Urinary bladder (tissue), 4 donors: Measurements from ENCODE around the gene CCDC178. TPM values are rescaled to one million over a fixed set of nuclear protein-coding genes. Genes with fewer than 3 reads are reported as not detected.

Experiments used
- DNase-seq: peaks from one replicate; pipeline ENCODE4 v3.0.0-alpha.2; 2015; ENCODE audit errors: extremely low spot score
- H3K27ac ChIP-seq: one replicate; pipeline ENCODE4 v1.5.1; 2013; ENCODE audit warnings: low read depth, mild to moderate bottlenecking, moderate library complexity
- H3K36me3 ChIP-seq: one replicate; pipeline ENCODE4 v1.6.1; 2013; ENCODE audit warnings: mild to moderate bottlenecking, moderate library complexity; ENCODE audit not compliant: insufficient read depth
- H3K4me1 ChIP-seq: one replicate; pipeline ENCODE4 v1.6.1; 2013; ENCODE audit warnings: mild to moderate bottlenecking, moderate library complexity; ENCODE audit not compliant: insufficient read depth
- H3K4me3 ChIP-seq: one replicate; pipeline ENCODE4 v1.5.1; 2013; ENCODE audit warnings: low read depth, low read length
- WGBS: extraction: QIAGEN DNeasy Blood & Tissue Kit; methylation state at CpG from one replicate; pipeline ENCODE4 v1.1.7; 2013; 5-methylcytosine and 5-hydroxymethylcytosine counted together
- polyA plus RNA-seq: library from polyadenylated mRNA; stranded (reverse); fragments of 200-250 nt; gene quantifications from one replicate; pipeline ENCODE4 v1.2.3, GENCODE V29; 2013
- total RNA-seq: library from RNA; depleted of rRNA; stranded (reverse); fragments of >200 nt; gene quantifications from one replicate; pipeline ENCODE4 v1.2.3, GENCODE V29; 2014
- donor health status: healthy with polysubstance abuse.
- donor health status: healthy.

The CCDC178 gene
- total and polyA plus RNA-seq, 2 donors, result 1.5 to 3.1 TPM

- Histone ChIP-seq H3K4me3 (no peak overlapping the region), H3K36me3 (no peaks in the 10 kb centered on the region), H3K27ac (no peak overlapping the region), H3K4me1 (no peaks in the 10 kb centered on the region)
- no peak for DNase-seq
- 84% methylated on average over 1 of the region's 1 CpG for WGBS
These were observed 325.8 kb downstream of the CCDC178 start for GRCh38 chr18:33114749-33115148.

GRCh38 chr18:33113416-33113815 is 327.1 kb downstream of the CCDC178 start:
- 71% methylated on average over 1 of the region's 1 CpG for WGBS
- Histone ChIP-seq H3K4me1 (no peaks in the 10 kb centered on the region), H3K27ac (no peak overlapping the region), H3K4me3 (no peak overlapping the region), H3K36me3 (no peaks in the 10 kb centered on the region)
- no peak for DNase-seq

- Histone ChIP-seq H3K4me1 (no peaks in the 10 kb centered on the region), H3K4me3 (no peak overlapping the region), H3K36me3 (no peaks in the 10 kb centered on the region), H3K27ac (no peak overlapping the region)
- no peak for DNase-seq
These were observed 333.0 kb downstream of the CCDC178 start for GRCh38 chr18:33107511-33107910.

- H3K27ac ChIP-seq, result no peak overlapping the region
- no peak for DNase-seq
- no peak overlapping the region for H3K4me3 ChIP-seq
- H3K36me3 ChIP-seq, result no peaks in the 10 kb centered on the region
- H3K4me1 ChIP-seq, result no peaks in the 10 kb centered on the region
- 87% methylated on average over 3 of the region's 3 CpGs for WGBS
These were observed 339.2 kb downstream of the CCDC178 start for GRCh38 chr18:33101316-33101715.

- 80% methylated on average over 3 of the region's 3 CpGs for WGBS
- no peak overlapping the region for H3K4me3 ChIP-seq
- DNase-seq, result no peak
- H3K36me3 ChIP-seq, result no peaks in the 10 kb centered on the region
- H3K27ac ChIP-seq, result no peak overlapping the region
- H3K4me1 ChIP-seq, result no peaks in the 10 kb centered on the region
These were observed 340.9 kb downstream of the CCDC178 start for GRCh38 chr18:33099626-33100025.

GRCh38 chr18:33097126-33097525 is 343.4 kb downstream of the CCDC178 start:
- Histone ChIP-seq H3K4me3 (no peak overlapping the region), H3K4me1 (no peaks in the 10 kb centered on the region), H3K27ac (no peak overlapping the region), H3K36me3 (no peaks in the 10 kb centered on the region)
- no peak for DNase-seq
- 93% methylated on average over 3 of the region's 3 CpGs for WGBS

- Histone ChIP-seq H3K4me3 (no peak overlapping the region), H3K4me1 (no peaks in the 10 kb centered on the region), H3K36me3 (no peaks in the 10 kb centered on the region), H3K27ac (no peak overlapping the region)
- DNase-seq, result no peak
- WGBS, result 70% methylated on average over 4 of the region's 4 CpGs
These were observed 350.1 kb downstream of the CCDC178 start for GRCh38 chr18:33090461-33090860.

GRCh38 chr18:33076601-33077000 is 363.9 kb downstream of the CCDC178 start:
- 55% methylated on average over 2 of the region's 2 CpGs for WGBS

GRCh38 chr18:33074125-33074524 is 366.4 kb downstream of the CCDC178 start:
- no peaks in the 10 kb centered on the region for H3K4me1 ChIP-seq
- no peaks in the 10 kb centered on the region for H3K36me3 ChIP-seq
- WGBS, result 94% methylated on average over 3 of the region's 3 CpGs
- DNase-seq, result no peak
- no peak overlapping the region for H3K4me3 ChIP-seq
- H3K27ac ChIP-seq, result no peak overlapping the region

More at GRCh38 chr18:33076601-33077000, 363.9 kb downstream of the CCDC178 start:
- no peaks in the 10 kb centered on the region for H3K4me1 ChIP-seq
- no peak overlapping the region for H3K4me3 ChIP-seq
- no peak for DNase-seq
- no peak overlapping the region for H3K27ac ChIP-seq
- no peaks in the 10 kb centered on the region for H3K36me3 ChIP-seq

GRCh38 chr18:33062834-33063364 is 377.6 kb downstream of the CCDC178 start:
- H3K36me3 ChIP-seq, result no peaks in the 10 kb centered on the region
- DNase-seq, result no peak
- no peaks in the 10 kb centered on the region for H3K4me1 ChIP-seq
- 95% methylated on average over 6 of the region's 6 CpGs for WGBS
- H3K4me3 ChIP-seq, result no peak overlapping the region
- H3K27ac ChIP-seq, result no peak overlapping the region

- Histone ChIP-seq H3K36me3 (no peaks in the 10 kb centered on the region), H3K4me1 (no peaks in the 10 kb centered on the region), H3K4me3 (no peak overlapping the region), H3K27ac (no peak overlapping the region)
- 57% methylated on average over 2 of the region's 2 CpGs for WGBS
- no peak for DNase-seq
These were observed 387.6 kb downstream of the CCDC178 start for GRCh38 chr18:33052886-33053285.

- no peak overlapping the region for H3K4me3 ChIP-seq
These were observed 389.1 kb downstream of the CCDC178 start for GRCh38 chr18:33051407-33051806.

GRCh38 chr18:33040213-33040612 is 400.3 kb downstream of the CCDC178 start:
- H3K27ac ChIP-seq, result no peak overlapping the region
- no peak overlapping the region for H3K4me3 ChIP-seq
- H3K4me1 ChIP-seq, result no peaks in the 10 kb centered on the region
- DNase-seq, result no peak
- H3K36me3 ChIP-seq, result no peaks in the 10 kb centered on the region

More at GRCh38 chr18:33051407-33051806, 389.1 kb downstream of the CCDC178 start:
- no peak for DNase-seq
- no peaks in the 10 kb centered on the region for H3K36me3 ChIP-seq
- no peaks in the 10 kb centered on the region for H3K4me1 ChIP-seq
- 41% methylated on average over 5 of the region's 5 CpGs for WGBS
- H3K27ac ChIP-seq, result no peak overlapping the region

- DNase-seq, result no peak
- no peak overlapping the region for H3K4me3 ChIP-seq
- H3K36me3 ChIP-seq, result no peaks in the 10 kb centered on the region
- no peak overlapping the region for H3K27ac ChIP-seq
- no peaks in the 10 kb centered on the region for H3K4me1 ChIP-seq
These were observed 405.6 kb downstream of the CCDC178 start for GRCh38 chr18:33034945-33035344.

- Histone ChIP-seq H3K4me3 (no peak overlapping the region), H3K4me1 (no peaks in the 10 kb centered on the region), H3K36me3 (no peaks in the 10 kb centered on the region), H3K27ac (no peak overlapping the region)
- no peak for DNase-seq
These were observed 406.3 kb downstream of the CCDC178 start for GRCh38 chr18:33034212-33034611.
